ENCODE data around the gene KIAA0825.

Gene KIAA0825

GRCh38 chr5:94505327-94506068 is 112.9 kb downstream of the KIAA0825 start:
- H2AFZ ChIP-seq (ENCODE audit: low read length): no peak overlapping the region
- no peaks in the 10 kb centered on the region for H3K79me2 ChIP-seq (ENCODE audit: insufficient read depth, low read length)
- H3K9me3 ChIP-seq (ENCODE audit: low read length): no peaks in the 10 kb centered on the region
- H3K4me1 ChIP-seq (ENCODE audit: insufficient read depth, low read length, severe bottlenecking): no peaks in the 10 kb centered on the region
- no peak overlapping the region for H3K27ac ChIP-seq (ENCODE audit: low read depth, low read length, poor library complexity, severe bottlenecking)
- H3K9me2 ChIP-seq (ENCODE audit: low read depth, low read length): no peaks in the 10 kb centered on the region
- no peak overlapping the region for H3K9ac ChIP-seq (ENCODE audit: low read length)
- no peaks in the 10 kb centered on the region for H3K36me3 ChIP-seq (ENCODE audit: insufficient read depth, low read length)
- H4K20me1 ChIP-seq (ENCODE audit: insufficient read depth, low read length): no peaks in the 10 kb centered on the region
- H3K27me3 ChIP-seq (ENCODE audit: insufficient read depth, low read length): no peaks in the 10 kb centered on the region
- H3K4me2 ChIP-seq (ENCODE audit: low read length): no peak overlapping the region
- H3K4me3 ChIP-seq (ENCODE audit: low read depth, low read length, poor library complexity, severe bottlenecking): no peak overlapping the region
- TF ChIP-seq CTCF (IDR thresholded peaks at IDR 0.05; ENCODE audit: low read length): no peak
- TF ChIP-seq EZH2 (IDR thresholded peaks at IDR 0.05; ENCODE audit: borderline replicate concordance, low read length): no peak
- no peaks in the 10 kb centered on the region for H3F3A ChIP-seq (ENCODE audit: insufficient read depth, low read length)

GRCh38 chr5:94503677-94504076 is 114.7 kb downstream of the KIAA0825 start:
- TF ChIP-seq EZH2 (IDR thresholded peaks at IDR 0.05; ENCODE audit: borderline replicate concordance, low read length) (no peak), CTCF (IDR thresholded peaks at IDR 0.05; ENCODE audit: low read length) (no peak)

GRCh38 chr5:94501365-94501764 is 117.0 kb downstream of the KIAA0825 start:
- Histone ChIP-seq H3K9me3 (ENCODE audit: low read length) (no peaks in the 10 kb centered on the region), H3K27me3 (ENCODE audit: insufficient read depth, low read length) (no peaks in the 10 kb centered on the region), H2AFZ (ENCODE audit: low read length) (no peak overlapping the region), H3K9ac (ENCODE audit: low read length) (no peak overlapping the region), H3K27ac (ENCODE audit: low read depth, low read length, poor library complexity, severe bottlenecking) (no peak overlapping the region), H3K4me2 (ENCODE audit: low read length) (no peak overlapping the region), H3K4me3 (ENCODE audit: low read depth, low read length, poor library complexity, severe bottlenecking) (no peak overlapping the region), H4K20me1 (ENCODE audit: insufficient read depth, low read length) (no peaks in the 10 kb centered on the region), H3K79me2 (ENCODE audit: insufficient read depth, low read length) (no peaks in the 10 kb centered on the region), H3K4me1 (ENCODE audit: insufficient read depth, low read length, severe bottlenecking) (peaks cover 8% of the 10 kb centered on the region), H3K9me2 (ENCODE audit: low read depth, low read length) (no peaks in the 10 kb centered on the region), H3K36me3 (ENCODE audit: insufficient read depth, low read length) (no peaks in the 10 kb centered on the region), H3F3A (ENCODE audit: insufficient read depth, low read length) (no peaks in the 10 kb centered on the region)
- TF ChIP-seq CTCF (IDR thresholded peaks at IDR 0.05; ENCODE audit: low read length) (no peak), EZH2 (IDR thresholded peaks at IDR 0.05; ENCODE audit: borderline replicate concordance, low read length) (no peak)

More at GRCh38 chr5:94503677-94504076, 114.7 kb downstream of the KIAA0825 start:
- H3K79me2 ChIP-seq (ENCODE audit: insufficient read depth, low read length): no peaks in the 10 kb centered on the region
- no peaks in the 10 kb centered on the region for H3K9me2 ChIP-seq (ENCODE audit: low read depth, low read length)
- no peak overlapping the region for H3K4me3 ChIP-seq (ENCODE audit: low read depth, low read length, poor library complexity, severe bottlenecking)
- no peaks in the 10 kb centered on the region for H3K4me1 ChIP-seq (ENCODE audit: insufficient read depth, low read length, severe bottlenecking)
- no peaks in the 10 kb centered on the region for H3K36me3 ChIP-seq (ENCODE audit: insufficient read depth, low read length)
- no peaks in the 10 kb centered on the region for H3K9me3 ChIP-seq (ENCODE audit: low read length)
- no peak overlapping the region for H3K27ac ChIP-seq (ENCODE audit: low read depth, low read length, poor library complexity, severe bottlenecking)
- H2AFZ ChIP-seq (ENCODE audit: low read length): no peak overlapping the region
- H3K4me2 ChIP-seq (ENCODE audit: low read length): no peak overlapping the region
- H3K27me3 ChIP-seq (ENCODE audit: insufficient read depth, low read length): no peaks in the 10 kb centered on the region
- no peaks in the 10 kb centered on the region for H4K20me1 ChIP-seq (ENCODE audit: insufficient read depth, low read length)
- no peaks in the 10 kb centered on the region for H3F3A ChIP-seq (ENCODE audit: insufficient read depth, low read length)
- no peak overlapping the region for H3K9ac ChIP-seq (ENCODE audit: low read length)
